Measurements from ENCODE around the gene PTPRA. TPM values are rescaled to one million over a fixed set of nuclear protein-coding genes. Genes with fewer than 3 reads are reported as not detected.

PTPRA gene
- total RNA-seq, 4 donors from 2014 or later, result 50.7 to 96.7 (median 64.1) TPM

GRCh38 chr20:2900845-2901592 lies 27.7 kb downstream of the PTPRA start:
- TF ChIP-seq POLR2A (IDR thresholded peaks at IDR 0.05), result no peak
- TF ChIP-seq, protein P1, sequence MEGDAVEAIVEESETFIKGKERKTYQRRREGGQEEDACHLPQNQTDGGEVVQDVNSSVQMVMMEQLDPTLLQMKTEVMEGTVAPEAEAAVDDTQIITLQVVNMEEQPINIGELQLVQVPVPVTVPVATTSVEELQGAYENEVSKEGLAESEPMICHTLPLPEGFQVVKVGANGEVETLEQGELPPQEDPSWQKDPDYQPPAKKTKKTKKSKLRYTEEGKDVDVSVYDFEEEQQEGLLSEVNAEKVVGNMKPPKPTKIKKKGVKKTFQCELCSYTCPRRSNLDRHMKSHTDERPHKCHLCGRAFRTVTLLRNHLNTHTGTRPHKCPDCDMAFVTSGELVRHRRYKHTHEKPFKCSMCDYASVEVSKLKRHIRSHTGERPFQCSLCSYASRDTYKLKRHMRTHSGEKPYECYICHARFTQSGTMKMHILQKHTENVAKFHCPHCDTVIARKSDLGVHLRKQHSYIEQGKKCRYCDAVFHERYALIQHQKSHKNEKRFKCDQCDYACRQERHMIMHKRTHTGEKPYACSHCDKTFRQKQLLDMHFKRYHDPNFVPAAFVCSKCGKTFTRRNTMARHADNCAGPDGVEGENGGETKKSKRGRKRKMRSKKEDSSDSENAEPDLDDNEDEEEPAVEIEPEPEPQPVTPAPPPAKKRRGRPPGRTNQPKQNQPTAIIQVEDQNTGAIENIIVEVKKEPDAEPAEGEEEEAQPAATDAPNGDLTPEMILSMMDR (IDR thresholded peaks at IDR 0.05), result no peak
- WGBS, 2 donors, result 82 to 83% methylated on average over 11 of the region's 11 CpGs
- intact Hi-C loops (cut with DNase I; ENCODE audit: low total_unique reads), result no loop called here
- no peak for DNase-seq (ENCODE audit: low spot score in 2 of 2)
- no peak overlapping the region for H3K4me3 ChIP-seq (ENCODE audit: low read depth, poor library complexity, severe bottlenecking)

DNA sequence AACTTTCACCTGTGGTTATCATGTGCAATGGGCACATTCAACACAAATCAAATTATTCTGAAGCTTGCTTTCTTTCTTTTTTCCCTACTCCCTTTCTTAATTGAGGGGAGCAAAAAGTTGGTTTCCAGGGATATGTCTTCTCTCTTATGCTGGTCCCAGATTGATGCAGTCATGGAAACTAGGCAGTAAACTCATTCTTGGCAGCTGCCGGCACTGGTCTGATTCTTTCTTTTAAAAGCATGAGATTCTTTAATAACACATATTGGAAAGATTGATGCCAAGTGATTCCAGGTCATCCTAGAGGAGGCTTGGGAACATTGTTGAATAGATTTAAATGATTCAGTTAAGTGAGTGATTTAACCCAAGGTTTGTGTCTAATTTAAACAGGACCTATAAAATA lies 29.0 kb downstream of the PTPRA start:
- DNase-seq (ENCODE audit: low spot score in 2 of 2), result no peak
- 16 to 28% methylated on average over 1 of the region's 1 CpG for WGBS, 2 donors
- H3K4me3 ChIP-seq (ENCODE audit: low read depth, poor library complexity, severe bottlenecking), result no peak overlapping the region
- intact Hi-C loops (cut with DNase I; ENCODE audit: low total_unique reads), result no loop called here
- TF ChIP-seq, protein P1 (IDR thresholded peaks at IDR 0.05), result no peak
- no peak for TF ChIP-seq POLR2A (IDR thresholded peaks at IDR 0.05)

GRCh38 chr20:2902818-2903217 lies 29.5 kb downstream of the PTPRA start:
- WGBS, 2 donors, result 93 to 98% methylated on average over 3 of the region's 3 CpGs
- intact Hi-C loops (cut with DNase I; ENCODE audit: low total_unique reads), result no loop called here
- TF ChIP-seq, protein P1 (IDR thresholded peaks at IDR 0.05), result no peak
- TF ChIP-seq POLR2A (IDR thresholded peaks at IDR 0.05), result no peak
- no peak for DNase-seq (ENCODE audit: low spot score in 2 of 2)
- H3K4me3 ChIP-seq (ENCODE audit: low read depth, poor library complexity, severe bottlenecking), result no peak overlapping the region

GRCh38 chr20:2903686-2904085 lies 30.4 kb downstream of the PTPRA start:
- intact Hi-C loops (cut with DNase I; ENCODE audit: low total_unique reads), result no loop called here
- no peak for DNase-seq (ENCODE audit: low spot score in 2 of 2)
- H3K4me3 ChIP-seq (ENCODE audit: low read depth, poor library complexity, severe bottlenecking), result no peak overlapping the region
- WGBS, 2 donors, result 94 to 97% methylated on average over 6 of the region's 6 CpGs
- TF ChIP-seq, protein P1 (IDR thresholded peaks at IDR 0.05), result no peak
- TF ChIP-seq POLR2A (IDR thresholded peaks at IDR 0.05), result no peak

- DNase-seq (ENCODE audit: low spot score in 2 of 2), result no peak
- intact Hi-C loops (cut with DNase I; ENCODE audit: low total_unique reads), result no loop called here
- TF ChIP-seq POLR2A (IDR thresholded peaks at IDR 0.05), result no peak
- TF ChIP-seq, protein P1 (IDR thresholded peaks at IDR 0.05), result no peak
- H3K4me3 ChIP-seq (ENCODE audit: low read depth, poor library complexity, severe bottlenecking), result no peak overlapping the region
- 76 to 82% methylated on average over 3 of the region's 3 CpGs for WGBS, 2 donors
These were observed 34.2 kb downstream of the PTPRA start for GRCh38 chr20:2907519-2907918.

DNA sequence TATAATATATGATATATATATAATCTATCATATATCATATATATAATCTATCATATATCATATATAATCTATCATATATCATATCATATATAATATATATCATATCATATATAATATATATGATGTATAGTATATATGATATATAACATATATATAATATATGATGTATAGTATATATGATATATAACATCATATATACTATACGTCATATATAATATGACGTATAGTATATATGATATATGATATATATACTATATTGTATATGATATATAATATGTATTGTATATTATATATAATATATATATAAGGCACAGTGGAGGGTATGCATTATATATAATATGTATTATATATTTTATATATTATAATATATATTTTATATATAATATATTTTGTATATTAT lies 36.7 kb downstream of the PTPRA start:
- no peak overlapping the region for H3K4me3 ChIP-seq (ENCODE audit: low read depth, poor library complexity, severe bottlenecking)
- WGBS, 2 donors, result 95% methylated on average over 2 of the region's 2 CpGs; no CpG with 5 or more reads in 1 of the 2 donors
- intact Hi-C loops (cut with DNase I; ENCODE audit: low total_unique reads), result no loop called here
- TF ChIP-seq, protein P1 (IDR thresholded peaks at IDR 0.05), result no peak
- no peak for TF ChIP-seq POLR2A (IDR thresholded peaks at IDR 0.05)
- no peak for DNase-seq (ENCODE audit: low spot score in 2 of 2)
